Panc1 (cell line): ENCODE measurements around the gene FES. TPM values are rescaled to one million over a fixed set of nuclear protein-coding genes. Genes with fewer than 3 reads are reported as not detected.

Experiments
- ATAC-seq: fragments of 200-7000 bp; cut with Tn5 transposase; 2 replicates; pipeline ENCODE4 v1.9.1; 2020; ENCODE audit warnings: mild to moderate bottlenecking, moderate library complexity
- BruUV-seq: library from RNA; stranded (reverse); fragments of 400-500 nt; replicated peaks from 2 replicates; lab custom pipeline; 2021; lab: Mats Ljungman, UMichigan
- CTCF ChIA-PET: fragments of 300-600 bp; sonication (Branson Sonifier 250); formaldehyde crosslinking; loops from one replicate; lab custom pipeline; 2022; ENCODE audit warnings: antibody characterized with exemption; lab: Charles Lee
- POLR2A ChIA-PET: fragments of 300-600 bp; sonication (Branson Sonifier 250); formaldehyde crosslinking; loops from one replicate; lab custom pipeline; 2022; ENCODE audit warnings: antibody characterized with exemption; lab: Charles Lee
- DNase-seq: peaks from one replicate; pipeline ENCODE4 v3.0.0-alpha.2; 2010; ENCODE audit warnings: low read depth, low spot score
- H3K27ac ChIP-seq: 2 replicates; pipeline ENCODE4 v1.5.1; 2011; ENCODE audit warnings: mild to moderate bottlenecking, low read length, inconsistent platforms
- H3K27me3 ChIP-seq: fragments of 200-500 bp; sonication (Bioruptor generic); 2 replicates; pipeline ENCODE4 v1.6.0; 2014; ENCODE audit warnings: low read length, inconsistent platforms; ENCODE audit not compliant: control insufficient read depth, insufficient read depth
- H3K36me3 ChIP-seq: fragments of 200-500 bp; sonication (Bioruptor generic); 2 replicates; pipeline ENCODE4 v1.5.1; 2014; ENCODE audit warnings: inconsistent platforms, mild to moderate bottlenecking, low read length, moderate library complexity; ENCODE audit not compliant: control insufficient read depth, insufficient read depth
- H3K4me1 ChIP-seq: 2 replicates; pipeline ENCODE4 v1.5.1; 2011; ENCODE audit warnings: inconsistent platforms, mild to moderate bottlenecking, low read length, moderate library complexity; ENCODE audit not compliant: control insufficient read depth, insufficient read depth
- H3K4me3 ChIP-seq, 2 experiments: 2 replicates each; pipeline ENCODE4 v1.5.1; 2011 to 2012; ENCODE audit warnings: low read depth in 2 of 2, low read length in 2 of 2, mild to moderate bottlenecking in 2 of 2, inconsistent platforms in 1 of 2, moderate library complexity in 1 of 2
- H3K9me3 ChIP-seq: fragments of 200-500 bp; sonication (Bioruptor generic); 2 replicates; pipeline ENCODE4 v1.5.1; 2014; ENCODE audit warnings: low read depth, mild to moderate bottlenecking, inconsistent platforms, low read length, moderate library complexity; ENCODE audit not compliant: control insufficient read depth, insufficient read depth
- CTCF ChIP-seq: fragments of 450-650 bp; IDR thresholded peaks from 2 replicates; pipeline ENCODE4 v1.5.1; 2017; ENCODE audit warnings: mild to moderate bottlenecking
- POLR2AphosphoS5 ChIP-seq: IDR thresholded peaks from 2 replicates; pipeline ENCODE4 v1.6.1; 2012; ENCODE audit warnings: mild to moderate bottlenecking, low read depth, low read length, moderate library complexity
- REST ChIP-seq, 2 experiments: IDR thresholded peaks; 2 replicates each; pipeline ENCODE4 v1.6.1; 2011 to 2012; ENCODE audit warnings: low read depth in 2 of 2, control low read depth in 1 of 2, low read length in 1 of 2, mild to moderate bottlenecking in 1 of 2, moderate library complexity in 1 of 2; ENCODE audit not compliant: insufficient read depth in 1 of 2
- SIN3A ChIP-seq: IDR thresholded peaks from 2 replicates; pipeline ENCODE4 v1.6.1; 2012; ENCODE audit warnings: low read depth, mild to moderate bottlenecking, low read length, moderate library complexity, borderline replicate concordance; ENCODE audit not compliant: insufficient read depth
- TCF7L2 ChIP-seq: IDR thresholded peaks from 2 replicates; pipeline ENCODE4 v1.6.1; 2011; ENCODE audit warnings: mild to moderate bottlenecking, low read depth, low read length, inconsistent platforms
- in situ Hi-C: cut with HindIII; loops from 2 replicates; pipeline ENCODE4 v1.10.0; 2016; ENCODE audit warnings: low sequenced_read_pairs, low pct_unique_long_range_greater_than_20kb
- intact Hi-C: fragments of 100-400 bp; cut with micrococcal nuclease; formaldehyde crosslinking; loops from one replicate; pipeline ENCODE4 v1.10.0; 2022; ENCODE audit not compliant: unreplicated experiment
- total RNA-seq: library from RNA; stranded (reverse); gene quantifications from one replicate; pipeline ENCODE4 v1.2.1, GENCODE V29; 2021; ENCODE audit not compliant: unreplicated experiment

Gene FES
- total RNA-seq, 1 experiment from 2014 or later = 0.64 TPM

- Histone ChIP-seq H3K4me1 (peaks cover 14% of the 10 kb centered on the region), H3K9me3 (no peaks in the 10 kb centered on the region), H3K4me3 (no peak overlapping the region), H3K27ac (no peak overlapping the region), H3K36me3 (peaks cover 2% of the 10 kb centered on the region; the same call in 1 of the 2 replicates), H3K27me3 (no peaks in the 10 kb centered on the region)
- CTCF ChIA-PET = no interaction called here
- ATAC-seq = no peak
- in situ Hi-C loops (no loop called here), intact Hi-C loops (no loop called here)
- TF ChIP-seq CTCF (no peak), SIN3A (no peak), TCF7L2 (no peak), REST (IDR thresholded peaks at IDR 0.05; ENCODE audit: insufficient read depth in 1 of 2, low read depth in 2 of 2, low read length in 1 of 2) (no peak), POLR2AphosphoS5 (no peak)
- POLR2A ChIA-PET = no interaction called here
- no peak for DNase-seq
- BruUV-seq = no TSS peak
These were observed 52.5 kb downstream of the FES start for GRCh38 chr15:90936823-90937222.

GRCh38 chr15:90938261-90938660, 54.0 kb downstream of the FES start:
- DNase-seq = no peak
- H3K4me1 ChIP-seq = peaks cover 14% of the 10 kb centered on the region
- in situ Hi-C loops (no loop called here), intact Hi-C loops (no loop called here)
- no peak for ATAC-seq
- H3K27ac ChIP-seq = no peak overlapping the region
- H3K36me3 ChIP-seq = peaks cover 2% of the 10 kb centered on the region; the same call in 1 of the 2 replicates
- no peak for TF ChIP-seq POLR2AphosphoS5
- no peak for TF ChIP-seq REST (IDR thresholded peaks at IDR 0.05; ENCODE audit: insufficient read depth in 1 of 2, low read depth in 2 of 2, low read length in 1 of 2)
- TF ChIP-seq SIN3A = no peak
- no peak for TF ChIP-seq TCF7L2
- no peak for TF ChIP-seq CTCF
- no peaks in the 10 kb centered on the region for H3K9me3 ChIP-seq
- ChIA-PET CTCF (no interaction called here), POLR2A (interaction anchor here (0.7 kb wide), 1 partner anchor 1843 kb away, joined by 7 read pairs; no protein-coding TSS in a partner anchor)
- H3K27me3 ChIP-seq = no peaks in the 10 kb centered on the region
- H3K4me3 ChIP-seq = no peak overlapping the region
- TSS peak; percentile 43 for BruUV-seq
